Lung (tissue), 12 donors: ENCODE results near the gene LMF2. TPM values are rescaled to one million over a fixed set of nuclear protein-coding genes. Genes with fewer than 3 reads are reported as not detected.

Experiments used
- ATAC-seq: fragments of 200-7000 bp; cut with Tn5 transposase; one replicate; pipeline ENCODE4 v1.9.1; 2020; ENCODE audit warnings: moderate number of reproducible peaks; ENCODE audit not compliant: insufficient read depth, low FRiP score
- DNase-seq, 3 donors: peaks; one replicate each; pipeline ENCODE4 v3.0.0-alpha.2; 2013 to 2017
- H3K27ac ChIP-seq, 2 donors: one replicate each; pipeline ENCODE4 v1.5.1; 2013; ENCODE audit warnings: mild to moderate bottlenecking in 2 of 2, moderate library complexity in 2 of 2, control low read depth in 1 of 2, inconsistent platforms in 1 of 2, low read depth in 1 of 2, low read length in 1 of 2
- H3K27me3 ChIP-seq, 3 donors: one replicate each; pipeline ENCODE4 v1.5.1; 2013; ENCODE audit warnings: low read length in 2 of 3; ENCODE audit not compliant: control insufficient read depth in 3 of 3, insufficient read depth in 3 of 3
- H3K36me3 ChIP-seq, 4 donors: one replicate each; pipeline ENCODE4 v1.5.1; 2013; ENCODE audit warnings: low read length in 4 of 4, mild to moderate bottlenecking in 1 of 4, moderate library complexity in 1 of 4; ENCODE audit not compliant: control insufficient read depth in 4 of 4, insufficient read depth in 4 of 4
- H3K4me1 ChIP-seq, 5 donors: one replicate each; pipeline ENCODE4 v1.5.1; 2013; ENCODE audit warnings: low read length in 5 of 5, mild to moderate bottlenecking in 2 of 5, moderate library complexity in 1 of 5; ENCODE audit not compliant: control insufficient read depth in 5 of 5, insufficient read depth in 5 of 5
- H3K4me3 ChIP-seq: one replicate; pipeline ENCODE4 v1.5.1; 2013; ENCODE audit warnings: mild to moderate bottlenecking, control low read depth, moderate library complexity
- H3K9ac ChIP-seq, 2 donors: one replicate each; pipeline ENCODE4 v1.5.1; 2013; ENCODE audit warnings: low read length in 2 of 2, control low read depth in 1 of 2; ENCODE audit not compliant: insufficient read depth in 1 of 2
- H3K9me3 ChIP-seq, 4 donors: one replicate each; pipeline ENCODE4 v1.5.1; 2013; ENCODE audit warnings: low read length in 3 of 4, mild to moderate bottlenecking in 1 of 4, moderate library complexity in 1 of 4; ENCODE audit not compliant: control insufficient read depth in 4 of 4, insufficient read depth in 3 of 4
- CTCF ChIP-seq: IDR thresholded peaks from 2 replicates; pipeline ENCODE4 v1.5.1; 2012; ENCODE audit warnings: mild to moderate bottlenecking; ENCODE audit errors: control extremely low read depth, extremely low read depth
- WGBS, 2 donors: extraction: QIAGEN DNeasy Blood & Tissue Kit; methylation state at CpG; one replicate each; pipeline ENCODE4 v1.1.7; 2013; 5-methylcytosine and 5-hydroxymethylcytosine counted together
- polyA plus RNA-seq, 2 donors: library from polyadenylated mRNA; stranded (reverse); fragments of 200-250 nt; gene quantifications; one replicate each; pipeline ENCODE4 v1.2.1, GENCODE V29; 2013
- total RNA-seq, 2 donors: library from RNA; depleted of rRNA in 1 of 2; stranded (reverse); fragments of >200 nt in 1 of 2; gene quantifications; one replicate each; pipeline ENCODE4 v1.2.1, GENCODE V29; 2014 to 2021
- donor health status: control.
- donor health status: control.
- donor health status: Bipolar disorder and iron deficiency.
- donor health status: healthy.
- donor health status: DM: yes; HTN: yes; CAD: no.

Gene LMF2
- total and polyA plus RNA-seq, 4 donors = 29.8 to 84.6 (median 50.4) TPM

DNA sequence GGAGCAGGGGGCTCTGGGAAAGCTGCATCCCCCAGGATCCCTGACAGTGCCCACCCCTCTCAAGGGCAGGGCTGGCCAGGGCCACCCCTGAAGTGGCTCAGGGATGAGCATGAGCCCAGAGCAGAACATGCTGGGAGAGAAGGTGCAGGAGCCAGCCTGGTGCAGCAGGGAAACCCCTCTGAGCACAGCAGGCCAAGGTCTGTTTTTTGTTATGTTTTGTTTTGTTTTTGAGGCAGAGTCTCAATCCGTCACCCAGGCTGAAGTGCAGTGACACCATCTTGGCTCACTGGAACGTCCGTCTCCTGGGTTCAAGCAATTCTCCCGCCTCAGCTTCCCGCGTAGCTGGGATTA, 31.9 kb downstream of the LMF2 start:
- H3K4me1 ChIP-seq = peaks cover 8 to 27% (median 10%) of the 10 kb centered on the region in 5 donors
- peaks cover 0 to 16% (median 13%) of the 10 kb centered on the region in 3 donors for H3K27me3 ChIP-seq
- no peak for TF ChIP-seq CTCF
- no peak for DNase-seq
- peaks cover 0 to 2% (median 0%) of the 10 kb centered on the region in 4 donors for H3K36me3 ChIP-seq
- ATAC-seq = no peak
- H3K27ac ChIP-seq = no peak overlapping the region
- H3K9ac ChIP-seq = peak overlapping the region in 1 of 2 donors; percentile 37
- H3K9me3 ChIP-seq = no peaks in the 10 kb centered on the region
- no peak overlapping the region for H3K4me3 ChIP-seq
- 93% methylated on average over 6 of the region's 6 CpGs for WGBS, 2 donors

- no peak for TF ChIP-seq CTCF
- Histone ChIP-seq H3K4me3 (peak within 1 kb of the TSS; percentile 94), H3K27me3 (peaks cover 0 to 10% (median 6%) of the 10 kb centered on the region in 3 donors), H3K27ac (peak within 1 kb of the TSS; percentile 37 to 63), H3K4me1 (peaks cover 8 to 34% (median 10%) of the 10 kb centered on the region in 5 donors), H3K9ac (peak within 1 kb of the TSS; percentile 37 to 60), H3K36me3 (peaks cover 0 to 2% (median 0%) of the 10 kb centered on the region in 4 donors), H3K9me3 (no peaks in the 10 kb centered on the region)
- ATAC-seq (peak; percentile 97), DNase-seq (peak; percentile 92 to 95 (median 93))
- WGBS, 2 donors = 1 to 4% methylated on average over 48 to 97 of the region's 97 CpGs
Observed at GRCh38 chr22:50474710-50475651, 32.5 kb downstream of the LMF2 start, which contains the start of gene SBF1. Gene SBF1 (minus strand): TSS chr22:50475035. CDS start chr22:50474840, 195 bp downstream.

DNA sequence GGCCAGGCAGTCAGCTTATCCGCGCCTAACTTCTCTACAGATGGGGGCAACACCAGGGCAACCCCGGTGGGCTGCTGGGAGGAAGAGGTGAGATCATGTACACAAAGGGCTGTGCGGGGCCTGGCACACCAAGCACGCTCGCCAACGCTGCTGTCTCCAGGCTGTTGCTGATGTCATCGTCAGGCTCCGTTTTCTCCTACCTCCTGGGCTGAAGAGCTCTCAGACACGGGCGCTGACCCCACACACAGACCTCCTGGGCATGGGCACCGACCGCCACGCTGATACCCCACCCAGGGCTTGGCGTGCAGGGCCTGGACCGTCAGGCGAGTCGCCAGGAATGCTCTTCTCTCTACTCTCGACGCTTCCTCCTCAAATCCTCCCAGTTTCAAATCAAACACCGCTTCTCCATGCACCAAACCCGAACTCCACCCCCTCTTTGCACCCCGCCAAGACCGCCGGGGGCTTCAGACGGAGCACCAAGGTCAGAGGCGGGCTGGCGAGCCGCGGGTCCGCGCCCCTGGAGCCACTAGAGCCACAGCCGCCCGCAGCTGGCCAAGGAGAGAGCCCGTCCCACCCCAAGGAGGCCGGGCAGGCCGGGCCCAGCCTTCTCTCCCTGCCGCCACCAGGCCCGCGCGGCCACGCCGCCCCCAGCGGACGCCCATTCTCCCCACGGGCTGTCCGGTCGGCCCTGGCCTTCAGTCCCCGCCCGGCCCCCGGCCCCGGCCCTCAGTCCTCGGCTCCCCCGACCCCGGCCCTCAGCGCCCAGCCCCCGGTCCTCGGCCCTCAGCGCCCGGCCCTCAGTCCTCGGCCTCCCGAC, 33.4 kb downstream of the LMF2 start:
- Histone ChIP-seq H3K36me3 (peaks cover 0 to 2% (median 0%) of the 10 kb centered on the region in 4 donors), H3K9ac (peak overlapping the region; percentile 37 to 60), H3K4me1 (peaks cover 8 to 42% (median 10%) of the 10 kb centered on the region in 5 donors), H3K4me3 (peak overlapping the region; percentile 94), H3K9me3 (no peaks in the 10 kb centered on the region), H3K27me3 (peaks cover 0 to 2% (median 0%) of the 10 kb centered on the region in 3 donors), H3K27ac (peak overlapping the region in 1 of 2 donors; percentile 45)
- DNase-seq (peak; percentile 44 to 56 (median 44)), ATAC-seq (peak; percentile 30)
- WGBS, 2 donors = 5 to 17% methylated on average over 41 to 62 of the region's 62 CpGs
- no peak for TF ChIP-seq CTCF
